Trophoblast cell (in vitro differentiated cells and primary cell): ENCODE measurements around the gene CNTN4.

Experiments used
- DNase-seq, 2 donors: peaks; one replicate each; pipeline ENCODE4 v3.0.0-alpha.2; 2016
- H2AFZ ChIP-seq: 2 replicates; pipeline ENCODE4 v1.6.1; 2013; ENCODE audit warnings: low read length, moderate library complexity, mild to moderate bottlenecking; ENCODE audit not compliant: insufficient read depth, poor library complexity
- H2AK5ac ChIP-seq: 2 replicates; pipeline ENCODE4 v1.6.1; 2013; ENCODE audit warnings: mild to moderate bottlenecking, low read length
- H2BK120ac ChIP-seq: 2 replicates; pipeline ENCODE4 v1.6.1; 2013; ENCODE audit warnings: low read length, mild to moderate bottlenecking, moderate library complexity; ENCODE audit not compliant: insufficient read depth, poor library complexity
- H2BK12ac ChIP-seq: 2 replicates; pipeline ENCODE4 v1.6.1; 2013; ENCODE audit warnings: mild to moderate bottlenecking, low read length, moderate library complexity
- H2BK5ac ChIP-seq: 2 replicates; pipeline ENCODE4 v1.6.1; 2013; ENCODE audit warnings: low read length, low read depth, moderate library complexity, mild to moderate bottlenecking; ENCODE audit not compliant: poor library complexity
- H3K14ac ChIP-seq: 2 replicates; pipeline ENCODE4 v1.6.1; 2013; ENCODE audit warnings: mild to moderate bottlenecking, low read length
- H3K18ac ChIP-seq: 2 replicates; pipeline ENCODE4 v1.6.1; 2013; ENCODE audit warnings: mild to moderate bottlenecking, low read length
- H3K23ac ChIP-seq: 2 replicates; pipeline ENCODE4 v1.6.1; 2013; ENCODE audit warnings: low read length
- H3K27ac ChIP-seq: 2 replicates; pipeline ENCODE4 v1.5.1; 2013; ENCODE audit warnings: low read depth, mild to moderate bottlenecking, inconsistent platforms, low read length, moderate library complexity
- H3K27me3 ChIP-seq: 2 replicates; pipeline ENCODE4 v1.6.1; 2013; ENCODE audit warnings: inconsistent platforms, mild to moderate bottlenecking, low read length, moderate library complexity; ENCODE audit not compliant: insufficient read depth
- H3K36me3 ChIP-seq, 2 experiments: 1 replicate in 1 of 2; 2 replicates in 1 of 2; pipeline ENCODE4 v1.6.1; 2013; ENCODE audit warnings: low read length in 2 of 2, mild to moderate bottlenecking in 2 of 2, moderate library complexity in 1 of 2; ENCODE audit not compliant: insufficient read depth in 2 of 2, control insufficient read depth in 1 of 2
- H3K4ac ChIP-seq: 2 replicates; pipeline ENCODE4 v1.6.1; 2013; ENCODE audit warnings: low read depth, mild to moderate bottlenecking, low read length, moderate library complexity
- H3K4me1 ChIP-seq, 2 experiments: 1 replicate in 1 of 2; 2 replicates in 1 of 2; pipeline ENCODE4 v1.6.1; 2013; ENCODE audit warnings: low read length in 2 of 2, mild to moderate bottlenecking in 2 of 2, moderate library complexity in 1 of 2; ENCODE audit not compliant: insufficient read depth in 2 of 2, control insufficient read depth in 1 of 2
- H3K4me2 ChIP-seq: 2 replicates; pipeline ENCODE4 v1.6.1; 2013; ENCODE audit warnings: inconsistent platforms, mild to moderate bottlenecking, low read length, moderate library complexity
- H3K4me3 ChIP-seq: 2 replicates; pipeline ENCODE4 v1.5.1; 2013; ENCODE audit warnings: mild to moderate bottlenecking, low read depth, low read length, inconsistent platforms
- H3K79me1 ChIP-seq: one replicate; pipeline ENCODE4 v1.6.1; 2013; ENCODE audit warnings: low read length
- H3K79me2 ChIP-seq: 2 replicates; pipeline ENCODE4 v1.6.1; 2013; ENCODE audit warnings: low read length, mild to moderate bottlenecking; ENCODE audit not compliant: control insufficient read depth, insufficient read depth, poor library complexity
- H3K9ac ChIP-seq: 2 replicates; pipeline ENCODE4 v1.6.1; 2013; ENCODE audit warnings: mild to moderate bottlenecking, low read length
- H3K9me3 ChIP-seq: 2 replicates; pipeline ENCODE4 v1.6.1; 2013; ENCODE audit warnings: low read depth, mild to moderate bottlenecking, control low read depth, inconsistent platforms, low read length; ENCODE audit not compliant: insufficient read depth
- H4K12ac ChIP-seq: 2 replicates; pipeline ENCODE4 v1.6.1; 2013; ENCODE audit warnings: low read depth, mild to moderate bottlenecking, low read length, moderate library complexity
- H4K8ac ChIP-seq: 2 replicates; pipeline ENCODE4 v1.6.1; 2013; ENCODE audit warnings: low read depth, mild to moderate bottlenecking, low read length, moderate library complexity
- H4K91ac ChIP-seq: one replicate; pipeline ENCODE4 v1.6.1; 2013; ENCODE audit warnings: low read depth, mild to moderate bottlenecking, low read length, moderate library complexity
- WGBS: extraction: QIAGEN DNeasy Blood & Tissue Kit; methylation state at CpG from one replicate; pipeline ENCODE4 v1.1.7; 2013; ENCODE audit warnings: missing lambda C conversion rate; ENCODE audit not compliant: insufficient read length, insufficient coverage; ENCODE audit errors: extremely low coverage; 5-methylcytosine and 5-hydroxymethylcytosine counted together

The CNTN4 gene

DNA sequence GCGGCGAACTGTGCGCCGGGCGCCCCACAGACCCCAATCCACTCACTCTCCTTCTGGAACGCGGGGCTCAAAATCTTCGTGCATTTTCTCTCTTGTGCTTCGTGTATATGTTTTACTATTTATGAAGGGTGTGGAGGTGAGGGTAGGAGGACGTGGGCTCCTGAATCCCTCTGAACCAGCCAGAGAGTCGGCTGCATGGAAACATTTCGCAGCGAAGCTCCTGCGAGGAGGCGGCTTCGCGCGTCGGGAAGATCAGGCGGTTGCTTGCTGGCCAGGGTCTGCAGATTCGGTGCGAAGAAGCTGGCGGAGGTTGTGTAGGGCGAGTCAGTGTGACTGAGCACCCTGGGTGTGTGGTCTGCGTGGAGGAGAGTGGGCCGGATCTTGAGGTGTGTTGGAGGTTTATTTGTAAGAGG, 1.1 kb downstream of the CNTN4 start:
- Histone ChIP-seq H2BK120ac (no peak overlapping the region), H2AFZ (peak overlapping the region; percentile 23), H4K8ac (peak overlapping the region; percentile 32), H3K79me1 (peaks cover 10% of the 10 kb centered on the region), H3K9ac (no peak overlapping the region), H3K4me1 (no peaks in the 10 kb centered on the region), H3K18ac (peak overlapping the region; percentile 37), H3K4me3 (peak overlapping the region; percentile 90), H2BK5ac (no peak overlapping the region), H3K23ac (no peak overlapping the region), H3K4ac (no peak overlapping the region), H3K27ac (no peak overlapping the region), H3K36me3 (peaks cover 0 to under 1% of the 10 kb centered on the region in 2 experiments), H3K14ac (no peak overlapping the region), H4K12ac (no peak overlapping the region), H3K9me3 (no peaks in the 10 kb centered on the region), H2BK12ac (no peak overlapping the region), H2AK5ac (no peak overlapping the region), H3K4me2 (peak overlapping the region; percentile 80), H4K91ac (no peak overlapping the region), H3K79me2 (peaks cover 6% of the 10 kb centered on the region), H3K27me3 (no peaks in the 10 kb centered on the region)
- no CpG with 5 or more reads among the region's 26 CpGs for WGBS
- no peak for DNase-seq

DNA sequence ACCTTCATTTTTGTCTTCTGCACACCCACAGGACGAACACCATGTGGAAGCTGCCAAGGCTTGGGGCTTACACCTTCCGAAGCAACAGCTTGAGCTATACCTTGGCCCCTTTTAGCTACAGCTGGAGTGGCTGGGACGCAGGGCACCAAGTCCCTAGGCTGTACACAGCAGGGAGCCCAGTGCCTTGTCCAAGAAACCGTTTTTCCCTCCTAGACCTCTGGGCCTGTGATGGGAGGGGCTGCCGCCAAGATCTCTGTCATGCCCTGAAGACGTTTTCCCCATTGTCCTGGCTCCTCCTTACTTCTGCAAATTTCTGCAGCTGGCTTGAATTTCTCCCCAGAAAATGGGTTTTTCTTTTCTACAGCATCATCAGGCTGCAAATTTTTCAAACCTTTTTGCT, 7.8 kb downstream of the CNTN4 start:
- no peak overlapping the region for H4K8ac ChIP-seq

DNA sequence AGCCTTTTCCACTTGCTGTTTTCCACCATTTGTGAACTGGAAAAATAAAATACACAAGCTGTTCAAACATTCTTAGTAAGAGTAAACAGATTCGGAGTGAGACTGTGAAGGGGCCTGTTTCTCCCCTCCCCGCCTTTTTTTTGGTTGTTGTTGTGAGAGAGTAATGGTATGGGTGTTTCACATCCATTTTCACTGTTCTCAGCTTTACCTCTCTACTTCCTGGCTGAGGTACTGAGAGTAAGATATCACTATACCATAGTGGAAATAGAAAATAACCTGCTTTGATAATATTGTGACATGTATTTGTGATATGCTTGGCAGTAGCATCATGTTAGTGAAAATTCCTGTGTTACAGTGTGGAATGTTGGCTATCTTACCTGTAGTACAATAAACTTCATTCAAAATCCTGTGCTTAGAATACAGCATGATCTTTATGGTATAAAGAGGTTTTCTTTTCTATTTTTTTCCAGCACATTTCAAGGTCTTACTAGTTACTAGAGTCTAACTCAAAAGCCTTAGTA, 12.0 kb downstream of the CNTN4 start:
- no peaks in the 10 kb centered on the region for H3K27me3 ChIP-seq
- no peak overlapping the region for H4K12ac ChIP-seq
- no peak overlapping the region for H3K4me2 ChIP-seq
- H2BK120ac ChIP-seq: no peak overlapping the region
- peaks cover 0 to 2% of the 10 kb centered on the region in 2 experiments for H3K4me1 ChIP-seq
- H2BK12ac ChIP-seq: no peak overlapping the region
- H3K9ac ChIP-seq: no peak overlapping the region
- no peak overlapping the region for H3K14ac ChIP-seq
- no peaks in the 10 kb centered on the region for H3K79me1 ChIP-seq
- no peak overlapping the region for H3K27ac ChIP-seq
- H4K91ac ChIP-seq: no peak overlapping the region
- peaks cover 0 to 6% of the 10 kb centered on the region in 2 experiments for H3K36me3 ChIP-seq
- no peak overlapping the region for H3K4me3 ChIP-seq
- H3K18ac ChIP-seq: no peak overlapping the region
- no CpG with 5 or more reads among the region's 2 CpGs for WGBS
- H3K9me3 ChIP-seq: peaks cover 7% of the 10 kb centered on the region
- H3K79me2 ChIP-seq: no peaks in the 10 kb centered on the region
- no peak overlapping the region for H3K4ac ChIP-seq
- DNase-seq: no peak
- no peak overlapping the region for H2AFZ ChIP-seq
- H4K8ac ChIP-seq: no peak overlapping the region
- no peak overlapping the region for H2BK5ac ChIP-seq
- H3K23ac ChIP-seq: no peak overlapping the region
- H2AK5ac ChIP-seq: no peak overlapping the region

More for the DNA sequence above, 7.8 kb downstream of the CNTN4 start:
- H4K12ac ChIP-seq: no peak overlapping the region
- DNase-seq: no peak
- no peak overlapping the region for H3K4me2 ChIP-seq
- H3K36me3 ChIP-seq: peaks cover 3 to 6% of the 10 kb centered on the region in 2 experiments
- H3K18ac ChIP-seq: no peak overlapping the region
- peaks cover 7% of the 10 kb centered on the region for H3K9me3 ChIP-seq
- H3K27ac ChIP-seq: no peak overlapping the region
- H4K91ac ChIP-seq: no peak overlapping the region
- no peak overlapping the region for H2BK5ac ChIP-seq
- H2BK120ac ChIP-seq: no peak overlapping the region
- no peaks in the 10 kb centered on the region for H3K79me1 ChIP-seq
- WGBS: no CpG with 5 or more reads among the region's 6 CpGs
- H3K27me3 ChIP-seq: no peaks in the 10 kb centered on the region
- H3K23ac ChIP-seq: no peak overlapping the region
- no peak overlapping the region for H2AK5ac ChIP-seq
- H3K4me1 ChIP-seq: peaks cover 0 to 2% of the 10 kb centered on the region in 2 experiments
- no peak overlapping the region for H3K4me3 ChIP-seq
- no peaks in the 10 kb centered on the region for H3K79me2 ChIP-seq
- H2AFZ ChIP-seq: no peak overlapping the region
- H3K4ac ChIP-seq: no peak overlapping the region
- H2BK12ac ChIP-seq: no peak overlapping the region
- no peak overlapping the region for H3K9ac ChIP-seq
- H3K14ac ChIP-seq: no peak overlapping the region

- H3K9me3 ChIP-seq: no peaks in the 10 kb centered on the region
- no peak for DNase-seq
- no peak overlapping the region for H2BK12ac ChIP-seq
- no peak overlapping the region for H3K27ac ChIP-seq
- no peak overlapping the region for H2BK5ac ChIP-seq
- no peaks in the 10 kb centered on the region for H3K79me2 ChIP-seq
- no peak overlapping the region for H4K12ac ChIP-seq
- no peak overlapping the region for H3K4me2 ChIP-seq
- WGBS: no CpG with 5 or more reads among the region's 3 CpGs
- no peak overlapping the region for H3K4me3 ChIP-seq
- no peak overlapping the region for H3K18ac ChIP-seq
- H3K4ac ChIP-seq: no peak overlapping the region
- H3K27me3 ChIP-seq: no peaks in the 10 kb centered on the region
- no peak overlapping the region for H3K23ac ChIP-seq
- H2BK120ac ChIP-seq: no peak overlapping the region
- no peak overlapping the region for H2AFZ ChIP-seq
- no peaks in the 10 kb centered on the region for H3K36me3 ChIP-seq
- H4K91ac ChIP-seq: no peak overlapping the region
- no peak overlapping the region for H3K9ac ChIP-seq
- no peak overlapping the region for H2AK5ac ChIP-seq
- no peak overlapping the region for H4K8ac ChIP-seq
- H3K79me1 ChIP-seq: no peaks in the 10 kb centered on the region
- no peak overlapping the region for H3K14ac ChIP-seq
- H3K4me1 ChIP-seq: peaks cover 0 to 2% of the 10 kb centered on the region in 2 experiments
These were observed 16.1 kb downstream of the CNTN4 start for GRCh38 chr3:2114617-2115275.
